Ectodermal cell (in vitro differentiated cells): ENCODE results near the gene ESYT1.
A peak's percentile ranks its signal among the peaks of the same experiment; 100 is the strongest.
"Not testable (repeated sequence)": the region's sequence is repeated elsewhere in the genome, so short reads cannot be mapped to it uniquely, and the experiment has no call there.

Experiments used
- H3K27ac ChIP-seq: 2 replicates; pipeline ENCODE4 v1.7.0; 2013; ENCODE audit warnings: mild to moderate bottlenecking, low read depth, low read length; ENCODE audit not compliant: insufficient read depth, poor library complexity, severe bottlenecking
- H3K27me3 ChIP-seq: 2 replicates; pipeline ENCODE4 v1.7.0; 2013; ENCODE audit warnings: mild to moderate bottlenecking, low read length; ENCODE audit not compliant: insufficient read depth, control insufficient read depth, poor library complexity, severe bottlenecking
- H3K36me3 ChIP-seq: one replicate; pipeline ENCODE4 v1.7.0; 2013; ENCODE audit warnings: low read length; ENCODE audit not compliant: control insufficient read depth, insufficient read depth
- H3K4me1 ChIP-seq: one replicate; pipeline ENCODE4 v1.7.0; 2013; ENCODE audit warnings: low read length; ENCODE audit not compliant: control insufficient read depth, insufficient read depth
- H3K4me3 ChIP-seq: 2 replicates; pipeline ENCODE4 v1.7.0; 2013; ENCODE audit warnings: low read depth, low read length, control low read depth; ENCODE audit not compliant: insufficient read depth
- H3K9me3 ChIP-seq: 2 replicates; pipeline ENCODE4 v1.7.0; 2013; ENCODE audit warnings: mild to moderate bottlenecking, low read length, moderate library complexity; ENCODE audit not compliant: control insufficient read depth
- WGBS, 2 experiments: methylation state at CpG; one replicate each; pipeline ENCODE4 v1.1.7; 2013; ENCODE audit warnings: missing lambda C conversion rate in 2 of 2; 5-methylcytosine and 5-hydroxymethylcytosine counted together

Gene ESYT1

DNA sequence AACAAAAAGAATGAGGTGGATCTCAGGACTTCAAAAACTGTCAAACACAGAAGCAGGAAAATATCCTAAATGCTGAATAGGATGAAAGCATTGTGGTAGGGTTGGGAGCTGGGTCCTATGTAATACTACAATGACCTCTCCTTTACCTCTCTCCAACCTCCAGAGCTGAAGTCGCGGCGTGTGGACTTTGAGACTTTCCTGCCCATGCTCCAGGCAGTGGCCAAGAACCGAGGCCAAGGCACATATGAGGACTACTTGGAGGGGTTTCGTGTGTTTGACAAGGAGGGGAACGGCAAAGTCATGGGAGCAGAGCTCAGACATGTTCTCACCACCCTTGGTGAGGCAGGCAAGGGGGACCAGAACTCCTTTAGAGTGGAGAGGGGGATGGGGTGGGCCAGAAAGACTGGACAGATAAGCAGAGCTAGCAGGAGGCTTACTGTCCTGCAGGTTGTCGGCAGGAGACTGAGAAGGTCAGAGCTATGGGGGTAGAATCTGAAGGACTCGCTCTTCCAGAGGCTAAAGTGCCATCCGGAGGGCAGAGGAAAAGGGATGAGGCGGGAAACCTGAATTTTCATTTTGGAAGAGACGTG is 27.3 kb downstream of the ESYT1 start:
- no peak overlapping the region for H3K4me3 ChIP-seq
- no peaks in the 10 kb centered on the region for H3K9me3 ChIP-seq
- H3K27ac ChIP-seq = no peak overlapping the region
- WGBS, 2 experiments = 93 to 95% methylated on average over 11 of the region's 11 CpGs
- H3K36me3 ChIP-seq = peaks cover 19% of the 10 kb centered on the region
- H3K27me3 ChIP-seq = no peaks in the 10 kb centered on the region
- H3K4me1 ChIP-seq = peaks cover 30% of the 10 kb centered on the region

DNA sequence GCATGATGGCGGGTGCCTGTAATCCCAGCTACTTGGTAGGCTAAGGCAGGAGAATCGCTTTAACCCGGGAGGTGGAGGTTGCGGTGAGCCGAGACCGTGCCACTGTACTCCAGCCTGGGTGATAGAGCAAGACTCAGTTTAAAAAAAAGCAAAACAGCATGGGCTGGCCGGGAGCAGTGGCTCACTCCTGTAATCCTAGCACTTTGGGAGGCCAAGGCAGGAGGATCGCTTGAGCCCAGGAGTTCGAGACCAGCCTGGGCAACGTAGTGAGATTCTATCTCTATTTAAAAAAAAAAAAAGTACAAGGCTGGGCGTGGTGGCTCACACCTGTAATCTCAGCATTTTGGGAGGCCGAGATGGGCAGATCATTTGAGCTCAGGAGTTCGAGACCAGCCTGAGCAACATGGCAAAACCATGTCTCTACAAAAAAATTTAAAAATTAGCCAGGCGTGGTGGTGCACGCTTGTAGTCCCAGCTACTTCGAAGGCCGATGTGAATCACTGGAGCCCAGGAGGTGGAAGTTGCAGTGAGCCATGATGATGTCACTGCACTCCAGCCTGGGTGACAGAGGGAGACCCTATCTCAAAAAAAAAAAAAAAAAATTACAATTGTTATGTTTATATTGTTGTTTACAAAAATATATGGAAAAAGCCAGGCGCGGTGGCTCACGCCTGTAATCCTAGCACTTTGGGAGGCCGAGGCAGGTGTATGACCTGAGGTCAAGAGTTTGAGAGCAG is 28.6 kb downstream of the ESYT1 start:
- H3K27me3 ChIP-seq, H3K9me3 ChIP-seq: not testable (repeated sequence)
- peak overlapping the region; percentile 98 for H3K27ac ChIP-seq
- H3K36me3 ChIP-seq = peaks cover 24% of the 10 kb centered on the region
- peak overlapping the region; percentile 70 for H3K4me3 ChIP-seq
- 92 to 94% methylated on average over 21 of the region's 21 CpGs for WGBS, 2 experiments
- peaks cover 39% of the 10 kb centered on the region for H3K4me1 ChIP-seq

DNA sequence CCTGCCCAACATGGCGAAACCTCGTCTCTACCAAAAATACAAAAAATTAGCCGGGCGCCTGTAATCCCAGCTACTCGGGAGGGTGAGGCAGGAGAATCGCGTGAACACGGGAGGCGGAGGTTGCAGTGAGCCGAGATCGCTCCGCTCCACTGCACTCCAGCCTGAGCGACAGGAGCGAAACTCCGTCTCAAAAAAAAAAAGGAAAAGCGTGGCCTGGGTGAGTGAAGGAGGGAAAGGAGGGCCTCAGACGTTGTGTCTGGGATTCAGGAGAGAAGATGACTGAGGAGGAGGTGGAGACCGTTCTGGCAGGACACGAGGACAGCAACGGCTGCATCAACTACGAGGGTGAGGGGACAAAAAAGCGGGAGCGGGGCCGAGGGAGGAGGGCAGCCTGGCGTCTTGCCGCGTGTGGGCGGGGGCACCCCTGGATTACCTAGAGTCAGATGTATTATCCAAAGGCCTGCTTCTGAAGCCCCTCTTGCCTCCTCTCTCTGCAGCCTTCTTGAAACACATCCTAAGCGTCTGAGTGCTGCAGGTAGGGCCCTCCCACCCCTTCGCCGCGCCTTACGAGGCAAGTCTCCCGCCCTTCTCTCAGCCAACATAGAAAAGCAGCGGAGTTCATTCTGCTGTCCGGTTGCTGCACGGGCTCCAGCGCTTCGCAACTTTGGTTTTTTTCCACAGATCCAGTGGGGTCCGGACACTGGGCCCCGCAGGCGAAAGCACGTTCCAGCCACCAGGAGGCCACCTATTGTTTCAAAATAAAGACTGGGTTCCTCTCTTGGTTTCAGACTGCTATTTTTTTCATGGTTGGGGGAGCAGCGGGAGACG is 29.3 kb downstream of the ESYT1 start:
- Histone ChIP-seq H3K27ac (peak overlapping the region; percentile 98), H3K27me3 (no peaks in the 10 kb centered on the region), H3K36me3 (peaks cover 30% of the 10 kb centered on the region), H3K4me1 (peaks cover 47% of the 10 kb centered on the region), H3K4me3 (peak overlapping the region; percentile 70), H3K9me3 (no peaks in the 10 kb centered on the region)
- WGBS, 2 experiments = 18% methylated on average over 45 of the region's 45 CpGs

DNA sequence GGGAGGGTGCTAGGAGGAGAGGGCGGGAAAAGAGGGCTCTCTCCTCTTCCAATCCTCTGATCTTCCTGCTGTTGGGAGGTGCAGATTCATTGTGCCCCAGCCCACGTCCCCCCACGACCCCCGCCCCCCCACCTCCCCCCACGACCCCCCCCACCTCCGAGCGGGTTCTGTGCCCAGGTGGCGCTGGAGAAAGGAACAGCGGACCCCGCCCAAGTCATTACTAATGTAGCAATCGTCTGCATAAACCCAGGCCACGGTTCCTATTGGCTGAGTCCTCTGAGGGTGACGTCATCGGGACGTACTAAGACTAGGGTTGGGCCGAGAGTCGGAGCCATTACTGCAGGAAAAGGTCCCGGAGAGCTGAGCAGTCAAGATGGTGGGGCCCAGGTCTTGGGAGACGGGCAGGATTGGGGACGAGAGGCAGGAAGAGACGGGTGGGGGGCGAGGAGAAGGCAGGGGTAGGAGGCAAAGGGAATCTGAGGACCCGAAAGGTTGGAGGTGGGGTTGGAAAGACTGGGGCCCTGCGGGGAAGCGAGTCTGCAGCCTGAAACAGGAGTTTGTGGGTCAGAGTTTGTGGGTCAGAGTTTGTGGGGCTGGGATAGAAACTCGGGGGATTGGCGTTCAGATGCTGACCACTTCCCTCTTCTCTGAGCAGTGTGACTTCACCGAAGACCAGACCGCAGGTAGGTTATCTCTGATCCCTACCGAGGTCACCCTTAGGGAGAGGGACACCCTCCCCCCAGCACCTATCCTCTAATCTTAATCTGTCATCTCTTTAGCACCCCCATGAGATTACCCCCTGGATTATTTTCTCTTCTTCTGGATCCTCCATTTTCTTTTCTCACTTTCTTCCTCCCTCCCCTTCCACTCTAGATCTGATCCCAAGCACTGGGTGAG is 30.2 kb downstream of the ESYT1 start, which contains the start of gene MYL6:
MYL6 (plus strand) TSS at position 331 of the 897 bp plus-strand sequence; CDS start at position 374, 43 bp downstream.
- Histone ChIP-seq H3K27me3 (no peaks in the 10 kb centered on the region), H3K4me3 (peak within 1 kb of the TSS; percentile 70), H3K9me3 (no peaks in the 10 kb centered on the region), H3K36me3 (peaks cover 33% of the 10 kb centered on the region), H3K27ac (peak within 1 kb of the TSS; percentile 98), H3K4me1 (peaks cover 47% of the 10 kb centered on the region)
- WGBS, 2 experiments = 0% methylated on average over 25 of the region's 30 CpGs

DNA sequence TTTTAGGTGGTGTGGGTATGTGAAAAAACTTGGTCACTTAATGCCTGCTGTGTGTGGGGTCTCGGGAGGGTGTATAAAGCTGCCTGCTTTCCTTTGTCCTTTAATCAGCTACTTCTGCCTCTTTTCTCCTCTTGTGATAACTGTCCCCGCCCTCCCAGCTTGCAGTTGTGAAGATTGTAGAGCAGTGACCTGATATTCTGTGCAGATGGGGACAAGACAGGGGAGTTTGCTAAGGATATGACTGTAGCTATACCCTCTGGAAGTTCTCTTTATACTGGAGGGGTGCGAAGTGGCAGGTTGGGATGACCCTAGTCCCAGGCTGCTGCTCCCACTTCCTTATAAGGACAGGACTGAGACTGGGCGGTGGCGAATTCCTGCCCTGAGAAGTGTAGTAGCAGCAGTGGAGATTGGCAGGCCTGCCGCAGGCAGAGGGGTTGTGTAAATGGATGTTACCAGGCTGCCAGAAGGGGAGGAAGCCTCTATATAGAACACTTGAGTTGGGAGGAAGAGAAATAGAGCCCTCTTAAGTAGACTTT is 30.9 kb downstream of the ESYT1 start:
- WGBS, 2 experiments = 2 to 3% methylated on average over 5 to 6 of the region's 6 CpGs
- peak overlapping the region; percentile 89 for H3K27ac ChIP-seq

GRCh38 chr12:56159482-56160192 is 31.6 kb downstream of the ESYT1 start:
- peak overlapping the region; percentile 70 for H3K4me3 ChIP-seq
- H3K27ac ChIP-seq = peak overlapping the region; percentile 62
- H3K9me3 ChIP-seq = no peaks in the 10 kb centered on the region
- H3K27me3 ChIP-seq = no peaks in the 10 kb centered on the region
- peaks cover 38% of the 10 kb centered on the region for H3K4me1 ChIP-seq
- 74 to 80% methylated on average over 8 of the region's 8 CpGs for WGBS, 2 experiments
- H3K36me3 ChIP-seq = peaks cover 40% of the 10 kb centered on the region

More for the DNA sequence above, 30.9 kb downstream of the ESYT1 start:
- Histone ChIP-seq H3K4me3 (peak overlapping the region; percentile 70), H3K4me1 (peaks cover 43% of the 10 kb centered on the region), H3K27me3 (no peaks in the 10 kb centered on the region), H3K36me3 (peaks cover 34% of the 10 kb centered on the region), H3K9me3 (no peaks in the 10 kb centered on the region)

DNA sequence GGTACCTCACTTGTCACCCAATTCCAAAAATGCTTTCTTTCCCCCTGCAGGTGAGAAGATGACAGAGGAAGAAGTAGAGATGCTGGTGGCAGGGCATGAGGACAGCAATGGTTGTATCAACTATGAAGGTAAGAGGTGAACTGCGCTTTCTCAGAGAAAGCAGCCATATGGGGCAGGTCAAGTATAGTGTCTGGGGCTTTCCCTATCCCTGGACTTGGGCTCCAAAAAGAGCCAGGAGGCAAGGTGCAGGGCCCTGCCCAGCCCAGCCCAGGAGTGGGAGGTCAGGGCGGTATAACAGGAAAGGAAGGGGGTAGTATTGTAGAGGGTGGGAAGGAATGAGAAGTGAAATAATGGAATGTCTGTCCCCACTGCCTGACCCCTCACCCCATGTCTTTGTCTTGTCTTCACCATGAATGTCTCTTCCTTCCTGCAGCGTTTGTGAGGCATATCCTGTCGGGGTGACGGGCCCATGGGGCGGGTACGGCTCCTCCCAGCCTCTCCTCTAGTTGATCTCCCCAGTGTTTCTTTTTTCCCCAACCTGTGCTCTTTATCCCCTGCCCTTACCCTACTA is 32.2 kb downstream of the ESYT1 start:
- 59 to 71% methylated on average over 7 of the region's 7 CpGs for WGBS, 2 experiments
- Histone ChIP-seq H3K27me3 (no peaks in the 10 kb centered on the region), H3K9me3 (no peaks in the 10 kb centered on the region), H3K4me3 (peak overlapping the region; percentile 70), H3K4me1 (peaks cover 38% of the 10 kb centered on the region), H3K27ac (peak overlapping the region; percentile 62), H3K36me3 (peaks cover 42% of the 10 kb centered on the region)

GRCh38 chr12:56160894-56161689 is 33.0 kb downstream of the ESYT1 start:
- no peaks in the 10 kb centered on the region for H3K9me3 ChIP-seq
- no peaks in the 10 kb centered on the region for H3K27me3 ChIP-seq
- H3K36me3 ChIP-seq = peaks cover 37% of the 10 kb centered on the region
- peak overlapping the region; percentile 61 for H3K27ac ChIP-seq
- peaks cover 38% of the 10 kb centered on the region for H3K4me1 ChIP-seq
- 87 to 91% methylated on average over 11 of the region's 11 CpGs for WGBS, 2 experiments
- H3K4me3 ChIP-seq = peak overlapping the region; percentile 70
